Measurements from ENCODE around the gene TTC1. TPM values are rescaled to one million over a fixed set of nuclear protein-coding genes. Genes with fewer than 3 reads are reported as not detected.

Gene TTC1
- total RNA-seq, 1 experiment from 2014 or later, result 67.6 TPM

DNA sequence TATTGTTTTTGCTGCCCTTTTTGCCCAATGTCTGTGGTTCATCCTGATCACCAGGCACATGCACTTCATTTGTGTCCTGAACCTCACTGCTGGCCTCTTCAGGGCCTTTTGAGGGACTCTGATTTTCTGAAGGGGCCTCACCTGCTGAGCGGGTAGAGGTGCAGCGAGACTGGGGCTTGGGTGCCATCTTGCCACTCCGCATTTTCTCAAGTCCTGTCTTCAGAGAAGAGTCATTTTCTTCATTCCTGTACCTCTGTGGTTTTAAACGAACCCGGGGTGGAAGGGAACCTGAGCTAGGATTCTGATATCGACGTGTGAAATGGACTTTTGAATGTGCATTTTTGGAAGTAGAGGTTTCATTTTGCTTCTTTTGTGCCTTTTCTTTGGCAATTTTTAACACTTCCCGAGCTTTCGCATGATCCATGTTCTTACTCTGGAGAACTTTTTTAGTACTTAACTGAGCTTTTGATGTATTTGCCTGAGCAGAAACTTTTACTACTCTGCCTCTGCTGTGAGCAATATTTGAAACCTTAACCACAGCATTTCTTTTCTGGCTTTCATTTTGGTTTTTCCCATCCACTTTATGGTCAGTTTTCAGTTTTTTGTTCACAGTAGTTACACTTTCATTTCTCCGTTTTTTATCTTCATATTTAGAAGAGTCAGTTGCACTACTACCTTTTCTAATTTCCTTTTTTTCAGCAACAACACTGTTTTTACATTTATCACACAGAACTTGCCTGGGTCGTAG lies 84.2 kb downstream of the TTC1 start:
- BruUV-seq (replicated peaks), result TSS peak; percentile 58
- Histone ChIP-seq H3K4me3 (ENCODE audit: low read depth in 2 of 2, low read length in 2 of 2) (no peak overlapping the region), H3K27me3 (ENCODE audit: control insufficient read depth, insufficient read depth, low read length) (no peaks in the 10 kb centered on the region), H3K9me3 (ENCODE audit: control insufficient read depth, insufficient read depth, low read depth, low read length) (no peaks in the 10 kb centered on the region), H3K27ac (ENCODE audit: low read length) (no peak overlapping the region), H3K36me3 (ENCODE audit: control insufficient read depth, insufficient read depth, low read length) (peaks cover 17% of the 10 kb centered on the region), H3K4me1 (ENCODE audit: control insufficient read depth, insufficient read depth, low read length) (no peaks in the 10 kb centered on the region)
- DNase-seq (ENCODE audit: low read depth, low spot score) (no peak), ATAC-seq (no peak)
- intact Hi-C loops (cut with micrococcal nuclease; ENCODE audit: unreplicated experiment) (no loop called here), in situ Hi-C loops (cut with HindIII; ENCODE audit: low pct_unique_long_range_greater_than_20kb, low sequenced_read_pairs) (no loop called here)
- ChIA-PET POLR2A (interaction anchor here (0.6 kb wide), 1 partner anchor 42 kb away, joined by 3 read pairs; no protein-coding TSS in a partner anchor), CTCF (interaction anchor here (0.7 kb wide), 1 partner anchor 255 kb away, joined by 3 read pairs; no protein-coding TSS in a partner anchor)
- no peak for TF ChIP-seq TCF7L2 (IDR thresholded peaks at IDR 0.05; ENCODE audit: low read depth, low read length)
- TF ChIP-seq, protein P1, sequence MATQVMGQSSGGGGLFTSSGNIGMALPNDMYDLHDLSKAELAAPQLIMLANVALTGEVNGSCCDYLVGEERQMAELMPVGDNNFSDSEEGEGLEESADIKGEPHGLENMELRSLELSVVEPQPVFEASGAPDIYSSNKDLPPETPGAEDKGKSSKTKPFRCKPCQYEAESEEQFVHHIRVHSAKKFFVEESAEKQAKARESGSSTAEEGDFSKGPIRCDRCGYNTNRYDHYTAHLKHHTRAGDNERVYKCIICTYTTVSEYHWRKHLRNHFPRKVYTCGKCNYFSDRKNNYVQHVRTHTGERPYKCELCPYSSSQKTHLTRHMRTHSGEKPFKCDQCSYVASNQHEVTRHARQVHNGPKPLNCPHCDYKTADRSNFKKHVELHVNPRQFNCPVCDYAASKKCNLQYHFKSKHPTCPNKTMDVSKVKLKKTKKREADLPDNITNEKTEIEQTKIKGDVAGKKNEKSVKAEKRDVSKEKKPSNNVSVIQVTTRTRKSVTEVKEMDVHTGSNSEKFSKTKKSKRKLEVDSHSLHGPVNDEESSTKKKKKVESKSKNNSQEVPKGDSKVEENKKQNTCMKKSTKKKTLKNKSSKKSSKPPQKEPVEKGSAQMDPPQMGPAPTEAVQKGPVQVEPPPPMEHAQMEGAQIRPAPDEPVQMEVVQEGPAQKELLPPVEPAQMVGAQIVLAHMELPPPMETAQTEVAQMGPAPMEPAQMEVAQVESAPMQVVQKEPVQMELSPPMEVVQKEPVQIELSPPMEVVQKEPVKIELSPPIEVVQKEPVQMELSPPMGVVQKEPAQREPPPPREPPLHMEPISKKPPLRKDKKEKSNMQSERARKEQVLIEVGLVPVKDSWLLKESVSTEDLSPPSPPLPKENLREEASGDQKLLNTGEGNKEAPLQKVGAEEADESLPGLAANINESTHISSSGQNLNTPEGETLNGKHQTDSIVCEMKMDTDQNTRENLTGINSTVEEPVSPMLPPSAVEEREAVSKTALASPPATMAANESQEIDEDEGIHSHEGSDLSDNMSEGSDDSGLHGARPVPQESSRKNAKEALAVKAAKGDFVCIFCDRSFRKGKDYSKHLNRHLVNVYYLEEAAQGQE (IDR thresholded peaks at IDR 0.05; ENCODE audit: insufficient read depth in 1 of 2, low read depth in 2 of 2, low read length in 1 of 2), result no peak
- TF ChIP-seq, protein P2, sequence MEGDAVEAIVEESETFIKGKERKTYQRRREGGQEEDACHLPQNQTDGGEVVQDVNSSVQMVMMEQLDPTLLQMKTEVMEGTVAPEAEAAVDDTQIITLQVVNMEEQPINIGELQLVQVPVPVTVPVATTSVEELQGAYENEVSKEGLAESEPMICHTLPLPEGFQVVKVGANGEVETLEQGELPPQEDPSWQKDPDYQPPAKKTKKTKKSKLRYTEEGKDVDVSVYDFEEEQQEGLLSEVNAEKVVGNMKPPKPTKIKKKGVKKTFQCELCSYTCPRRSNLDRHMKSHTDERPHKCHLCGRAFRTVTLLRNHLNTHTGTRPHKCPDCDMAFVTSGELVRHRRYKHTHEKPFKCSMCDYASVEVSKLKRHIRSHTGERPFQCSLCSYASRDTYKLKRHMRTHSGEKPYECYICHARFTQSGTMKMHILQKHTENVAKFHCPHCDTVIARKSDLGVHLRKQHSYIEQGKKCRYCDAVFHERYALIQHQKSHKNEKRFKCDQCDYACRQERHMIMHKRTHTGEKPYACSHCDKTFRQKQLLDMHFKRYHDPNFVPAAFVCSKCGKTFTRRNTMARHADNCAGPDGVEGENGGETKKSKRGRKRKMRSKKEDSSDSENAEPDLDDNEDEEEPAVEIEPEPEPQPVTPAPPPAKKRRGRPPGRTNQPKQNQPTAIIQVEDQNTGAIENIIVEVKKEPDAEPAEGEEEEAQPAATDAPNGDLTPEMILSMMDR (IDR thresholded peaks at IDR 0.05), result no peak
- TF ChIP-seq SIN3A (IDR thresholded peaks at IDR 0.05; ENCODE audit: borderline replicate concordance, insufficient read depth, low read depth, low read length), result no peak
- no peak for TF ChIP-seq POLR2AphosphoS5 (IDR thresholded peaks at IDR 0.05; ENCODE audit: low read depth, low read length)

DNA sequence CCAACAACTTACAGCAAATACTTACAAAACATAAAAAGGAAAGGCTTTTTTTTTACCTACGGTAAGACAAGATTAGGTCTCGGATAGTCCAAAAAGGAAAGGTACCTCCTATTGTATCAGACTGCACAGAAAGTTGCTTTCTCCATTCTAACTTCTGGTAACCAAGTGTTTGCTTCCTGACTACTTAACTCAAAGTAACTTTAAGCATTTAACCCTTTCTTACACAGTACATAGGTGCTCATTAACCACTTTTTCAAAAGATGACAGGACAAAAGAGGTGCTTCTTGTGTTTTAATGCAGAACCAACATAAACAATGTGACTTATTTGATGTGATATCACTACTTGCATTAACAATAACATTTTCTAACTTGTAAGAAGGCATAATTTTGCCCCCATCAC lies 87.2 kb downstream of the TTC1 start:
- ATAC-seq, result no peak
- ChIA-PET POLR2A (interaction anchor here (0.7 kb wide), 1 partner anchor 297 kb away, joined by 7 read pairs; no protein-coding TSS in a partner anchor), CTCF (interaction anchor here (0.9 kb wide), 1 partner anchor 15 kb away, joined by 10 read pairs; no protein-coding TSS in a partner anchor)
- H3K27ac ChIP-seq (ENCODE audit: low read length), result no peak overlapping the region
- H3K27me3 ChIP-seq (ENCODE audit: control insufficient read depth, insufficient read depth, low read length), result no peaks in the 10 kb centered on the region
- TF ChIP-seq POLR2AphosphoS5 (IDR thresholded peaks at IDR 0.05; ENCODE audit: low read depth, low read length), result no peak
- TF ChIP-seq, protein P2 (IDR thresholded peaks at IDR 0.05), result no peak
- TF ChIP-seq, protein P1 (IDR thresholded peaks at IDR 0.05; ENCODE audit: insufficient read depth in 1 of 2, low read depth in 2 of 2, low read length in 1 of 2), result no peak
- TF ChIP-seq SIN3A (IDR thresholded peaks at IDR 0.05; ENCODE audit: borderline replicate concordance, insufficient read depth, low read depth, low read length), result no peak
- no peak for TF ChIP-seq TCF7L2 (IDR thresholded peaks at IDR 0.05; ENCODE audit: low read depth, low read length)
- no TSS peak for BruUV-seq (replicated peaks)
- in situ Hi-C loops (cut with HindIII; ENCODE audit: low pct_unique_long_range_greater_than_20kb, low sequenced_read_pairs), result no loop called here
- no peaks in the 10 kb centered on the region for H3K9me3 ChIP-seq (ENCODE audit: control insufficient read depth, insufficient read depth, low read depth, low read length)
- intact Hi-C loops (cut with micrococcal nuclease; ENCODE audit: unreplicated experiment), result no loop called here
- no peak for DNase-seq (ENCODE audit: low read depth, low spot score)
- H3K4me3 ChIP-seq (ENCODE audit: low read depth in 2 of 2, low read length in 2 of 2), result no peak overlapping the region
- H3K36me3 ChIP-seq (ENCODE audit: control insufficient read depth, insufficient read depth, low read length), result peaks cover 17% of the 10 kb centered on the region
- H3K4me1 ChIP-seq (ENCODE audit: control insufficient read depth, insufficient read depth, low read length), result no peaks in the 10 kb centered on the region

Data from Panc1 (cell line).